Endometrium (tissue), 2 donors: ENCODE data around the gene ZNF689.
A peak's percentile ranks its signal among the peaks of the same experiment; 100 is the strongest.

Experiments
- FAIRE-seq: peaks from 2 replicates; lab custom pipeline; 2012; peaks lifted over from hg19 to GRCh38; lab: Jason Lieb, UNC
- donor health status: control.
- donor health status: control.

The ZNF689 gene

GRCh38 chr16:30562021-30562420 lies 48.2 kb downstream of the ZNF689 start:
- no peak for FAIRE-seq

DNA sequence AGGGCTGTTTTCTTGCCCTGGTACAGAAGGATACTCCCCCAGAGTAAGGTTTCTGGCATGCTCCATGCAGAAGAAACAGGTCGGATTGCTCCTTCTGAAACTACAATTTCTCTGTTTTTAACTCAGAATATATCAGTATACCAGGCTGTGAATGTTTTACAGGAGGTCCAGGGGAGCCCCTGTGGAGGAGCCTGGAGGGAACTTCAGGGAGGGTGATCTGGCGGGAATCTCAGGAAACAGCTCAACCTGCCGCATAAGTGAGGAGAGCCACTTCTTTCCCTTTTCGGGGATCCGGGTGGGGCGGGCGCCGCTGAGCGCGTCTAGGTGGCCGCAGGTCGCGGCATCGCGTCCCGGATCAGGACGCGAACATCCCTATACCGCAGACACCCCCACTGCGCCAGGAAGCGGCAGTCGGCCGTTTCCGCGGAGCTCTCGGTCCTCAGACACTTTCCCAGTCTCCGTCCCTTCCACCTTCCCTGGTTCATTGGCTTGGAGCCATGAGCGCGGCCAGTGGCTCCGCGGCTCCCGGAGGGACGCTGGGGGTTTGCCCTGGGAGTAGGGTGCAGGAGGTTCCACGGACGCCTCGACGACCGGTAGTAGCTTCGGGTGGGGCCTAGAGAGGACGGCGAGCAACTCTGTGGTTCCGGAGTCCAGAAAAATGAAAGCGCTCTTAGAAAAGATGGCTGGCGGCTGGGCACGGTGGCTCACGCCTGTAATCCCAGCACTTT lies 48.9 kb downstream of the ZNF689 start:
- no peak for FAIRE-seq

DNA sequence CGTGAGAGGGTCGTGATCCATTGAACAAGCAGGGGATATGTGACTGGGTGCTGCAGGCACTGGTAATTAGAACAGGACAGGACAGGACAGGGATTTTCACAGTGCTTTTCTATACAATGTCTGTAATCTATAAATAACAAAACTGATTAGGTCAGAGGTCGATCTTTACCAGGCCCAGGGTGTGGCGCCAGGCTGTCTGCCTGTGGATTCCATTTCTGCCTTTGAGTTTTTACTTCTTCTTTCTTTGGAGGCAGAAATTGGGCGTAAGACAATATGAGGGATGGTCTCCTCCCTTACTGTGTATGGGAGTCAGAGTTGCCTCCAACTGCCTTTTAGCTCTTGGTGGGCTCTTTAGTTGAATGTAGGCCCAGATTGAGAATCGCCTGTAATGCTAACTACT lies 50.5 kb downstream of the ZNF689 start:
- FAIRE-seq = no peak

DNA sequence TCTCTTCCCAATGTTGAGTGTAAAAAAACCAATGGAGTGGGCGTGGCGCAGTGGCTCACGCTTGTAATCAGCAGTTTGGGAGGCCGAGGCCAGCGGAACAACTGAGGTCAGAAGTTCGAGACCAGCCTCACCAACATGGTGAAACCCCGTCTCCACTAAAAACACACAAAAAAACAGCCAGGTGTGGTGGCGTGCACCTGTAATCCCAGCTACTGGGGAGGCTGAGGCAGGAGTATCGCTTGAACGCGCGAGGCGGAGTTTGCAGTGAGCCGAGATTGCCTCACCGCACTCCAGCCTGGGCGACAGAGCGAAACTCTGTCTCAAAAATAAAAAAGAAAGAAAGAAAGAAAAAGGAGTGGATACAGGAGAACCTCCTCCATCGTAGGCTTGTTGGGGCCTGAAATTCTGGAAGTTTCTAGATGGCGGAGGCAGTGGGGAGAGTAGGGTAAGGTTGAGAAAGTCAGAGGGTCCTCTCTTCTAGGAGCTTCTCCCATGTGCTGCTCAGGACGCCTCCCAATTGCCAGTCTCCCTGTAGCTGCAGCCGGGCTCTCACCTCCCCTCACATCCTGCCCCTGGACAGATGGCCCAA lies 51.3 kb downstream of the ZNF689 start:
- no peak for FAIRE-seq

- peak; percentile 98 for FAIRE-seq
Measured at GRCh38 chr16:30557957-30558788, 52.0 kb downstream of the ZNF689 start, which contains the start of gene ZNF764. ZNF764 (minus strand) TSS chr16:30558374; CDS start chr16:30558182, 192 bp downstream.

DNA sequence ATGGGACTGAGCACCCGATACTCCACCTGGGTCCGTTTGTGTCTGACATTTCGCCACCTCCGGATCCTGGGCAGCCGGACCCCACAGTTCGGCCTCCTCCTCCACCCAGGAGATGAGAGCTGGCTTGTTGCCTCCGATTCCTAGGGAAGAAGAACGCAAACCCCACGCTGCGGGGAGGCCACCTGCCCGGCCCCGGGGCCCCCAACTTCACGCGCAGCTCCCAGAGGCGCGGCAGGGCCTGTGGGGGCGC lies 52.6 kb downstream of the ZNF689 start:
- no peak for FAIRE-seq

DNA sequence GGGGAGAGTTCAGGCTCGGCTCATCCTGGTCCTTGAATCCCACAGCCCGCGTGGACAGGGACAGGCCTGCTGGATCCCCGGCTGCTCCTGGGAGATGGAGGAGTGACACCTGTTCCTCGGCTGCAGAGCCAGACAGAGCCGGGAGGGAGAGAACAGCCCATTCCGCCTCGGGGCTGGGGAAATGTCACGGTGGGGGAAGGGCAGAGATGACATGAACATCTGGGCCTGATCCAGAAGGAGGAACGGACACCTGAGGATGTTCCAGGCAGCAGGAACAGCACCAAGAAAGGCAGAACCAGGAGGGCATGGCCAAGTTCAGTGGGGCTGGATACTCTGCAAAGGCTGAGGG lies 54.1 kb downstream of the ZNF689 start:
- FAIRE-seq = no peak

GRCh38 chr16:30555315-30556124 lies 54.7 kb downstream of the ZNF689 start:
- FAIRE-seq = no peak

GRCh38 chr16:30554557-30555314 lies 55.5 kb downstream of the ZNF689 start:
- no peak for FAIRE-seq

DNA sequence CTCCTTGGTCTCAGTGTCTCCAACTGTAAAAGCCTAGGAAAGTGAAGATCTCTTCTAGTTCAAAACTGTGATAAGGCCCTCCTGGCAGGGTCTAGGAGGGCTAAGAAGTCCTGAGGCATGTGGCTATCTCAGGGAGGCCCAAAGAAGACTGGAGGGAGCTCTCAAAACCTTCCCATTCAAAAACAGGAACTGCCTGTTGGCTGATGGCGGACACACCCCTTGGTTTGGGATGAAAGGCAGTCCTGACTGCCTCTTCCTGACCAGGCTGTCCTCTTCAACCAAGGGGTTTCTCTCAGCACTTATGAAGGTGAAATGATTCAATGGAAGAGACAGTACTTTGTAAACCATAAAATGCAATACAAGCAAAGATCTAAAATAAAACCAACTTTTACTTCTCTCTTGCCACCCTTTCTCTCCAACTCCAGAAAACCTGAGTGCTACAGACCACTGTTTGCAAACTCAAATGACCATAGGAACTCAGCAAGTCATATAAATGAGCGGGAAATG lies 56.7 kb downstream of the ZNF689 start:
- FAIRE-seq = no peak

- FAIRE-seq = no peak
Measured at GRCh38 chr16:30552956-30553355, 57.2 kb downstream of the ZNF689 start.
